Pancreas (tissue), 10 donors: ENCODE data around the gene ZMYND8. TPM values are rescaled to one million over a fixed set of nuclear protein-coding genes. Genes with fewer than 3 reads are reported as not detected.

Source experiments
- ATAC-seq, 4 donors: fragments of 200-7000 bp; cut with Tn5 transposase; one replicate each; pipeline versions ENCODE4 v1.8.0 to v1.9.1; 2020; ENCODE audit warnings: mild to moderate bottlenecking in 4 of 4, moderate library complexity in 4 of 4
- DNase-seq, 6 donors: peaks; one replicate each; pipeline ENCODE4 v3.0.0-alpha.2; 2020
- FAIRE-seq: peaks from 2 replicates; lab custom pipeline; 2012; peaks lifted over from hg19 to GRCh38; lab: Jason Lieb, UNC
- H3K27ac ChIP-seq, 4 donors: fragments of 200-600 bp; sonication (generic); 1 replicate in 3 of 4; 2 replicates in 1 of 4; pipeline versions ENCODE4 v1.5.0 to v1.8.0; 2020
- H3K27me3 ChIP-seq, 4 donors: fragments of 200-600 bp; one replicate each; pipeline ENCODE4 v1.8.0; 2021
- H3K36me3 ChIP-seq, 3 donors: fragments of 200-600 bp; sonication (generic) in 1 of 3; one replicate each; pipeline versions ENCODE4 v1.5.0 to v1.8.0; 2020 to 2021
- H3K4me1 ChIP-seq, 3 donors: fragments of 200-600 bp; one replicate each; pipeline ENCODE4 v1.8.0; 2021
- H3K4me3 ChIP-seq, 4 donors: fragments of 200-600 bp; sonication (generic) in 2 of 4; one replicate each; pipeline versions ENCODE4 v1.5.0 to v1.8.0; 2020 to 2021
- H3K9me3 ChIP-seq, 4 donors: fragments of 200-600 bp; one replicate each; pipeline ENCODE4 v1.8.0; 2021
- CTCF ChIP-seq, 4 donors: fragments of 200-600 bp; sonication (generic) in 3 of 4; IDR thresholded peaks; one replicate each; pipeline versions ENCODE4 v1.5.0 to v1.8.0; 2021; ENCODE audit warnings: antibody characterized with exemption in 4 of 4
- WGBS, 2 donors: extraction: QIAGEN DNeasy Blood & Tissue Kit; methylation state at CpG; one replicate each; pipeline ENCODE4 v1.1.7; 2013; 5-methylcytosine and 5-hydroxymethylcytosine counted together
- intact Hi-C, 3 donors: fragments of 100-400 bp; cut with DNase I; formaldehyde crosslinking; loops; one replicate each; pipeline versions ENCODE4 v1.11.1 to v1.14.2; 2022
- polyA plus RNA-seq, 2 donors: library from polyadenylated mRNA; stranded (reverse); fragments of 200-250 nt; gene quantifications; one replicate each; pipeline ENCODE4 v1.2.3, GENCODE V29; 2013
- total RNA-seq, 6 donors: library from RNA; stranded (reverse); fragmentation: NEBNext Ultra II Directional in 4 of 6; extraction: Animal tissue kit (Norgen Biotek cat#: 25700) in 4 of 6; gene quantifications; one replicate each; pipeline versions ENCODE4 v1.2.1 to v1.2.4, GENCODE V29; 2021 to 2023
- donor health status: healthy with polysubstance abuse.
- donor health status: DM: no; HTN: no; CAD: no; lungs with moderate emphysema.
- donor health status: DM: no; HTN: no; CAD: no.
- donor health status: control.
- donor health status: control.
- donor health status: Bipolar disorder and iron deficiency.
- donor health status: DM: yes; HTN: yes; CAD: no.
- donor health status: DM: no; HTN: no; CAD: no.
- donor health status: DM: no; HTN: no; CAD: no.
- donor health status: DM: yes; HTN: yes; CAD: no.

ZMYND8 gene
- total and polyA plus RNA-seq, 8 donors, result 10.8 to 25.6 (median 17.2) TPM

GRCh38 chr20:47230811-47231256, 125.7 kb downstream of the ZMYND8 start:
- Histone ChIP-seq H3K4me3 (no peak overlapping the region), H3K4me1 (no peaks in the 10 kb centered on the region), H3K27ac (no peak overlapping the region), H3K27me3 (no peaks in the 10 kb centered on the region), H3K9me3 (no peaks in the 10 kb centered on the region), H3K36me3 (peaks cover 0 to 55% (median 2%) of the 10 kb centered on the region in 3 donors)
- DNase-seq, result no peak
- intact Hi-C loops, result no loop called here
- WGBS, 2 donors, result 95 to 97% methylated on average over 8 of the region's 8 CpGs
- ATAC-seq, result no peak
- TF ChIP-seq CTCF (IDR thresholded peaks at IDR 0.05), result no peak
- no peak for FAIRE-seq

- Histone ChIP-seq H3K4me1 (no peaks in the 10 kb centered on the region), H3K9me3 (no peaks in the 10 kb centered on the region), H3K27me3 (no peaks in the 10 kb centered on the region), H3K27ac (no peak overlapping the region), H3K36me3 (peaks cover 0 to 48% (median 0%) of the 10 kb centered on the region in 3 donors), H3K4me3 (no peak overlapping the region)
- ATAC-seq (no peak), DNase-seq (no peak), FAIRE-seq (no peak)
- TF ChIP-seq CTCF (IDR thresholded peaks at IDR 0.05), result no peak
- intact Hi-C loops, result no loop called here
- WGBS, 2 donors, result 63 to 69% methylated on average over 5 of the region's 5 CpGs
Observed at GRCh38 chr20:47228654-47229053, 127.8 kb downstream of the ZMYND8 start.

- TF ChIP-seq CTCF (IDR thresholded peaks at IDR 0.05), result no peak
- H3K36me3 ChIP-seq, result peaks cover 0 to 53% (median 6%) of the 10 kb centered on the region in 3 donors
- FAIRE-seq (no peak), DNase-seq (no peak), ATAC-seq (no peak)
- 85 to 89% methylated on average over 9 of the region's 9 CpGs for WGBS, 2 donors
- H3K4me1 ChIP-seq, result no peaks in the 10 kb centered on the region
- intact Hi-C loops, result no loop called here
- no peak overlapping the region for H3K27ac ChIP-seq
- no peak overlapping the region for H3K4me3 ChIP-seq
- no peaks in the 10 kb centered on the region for H3K27me3 ChIP-seq
- no peaks in the 10 kb centered on the region for H3K9me3 ChIP-seq
Observed at GRCh38 chr20:47227576-47227975, 128.9 kb downstream of the ZMYND8 start.

- ATAC-seq, result no peak
- TF ChIP-seq CTCF (IDR thresholded peaks at IDR 0.05), result no peak
- no peak overlapping the region for H3K27ac ChIP-seq
- no peaks in the 10 kb centered on the region for H3K27me3 ChIP-seq
- intact Hi-C loops, result no loop called here
- peaks cover 0 to 56% (median 6%) of the 10 kb centered on the region in 3 donors for H3K36me3 ChIP-seq
- FAIRE-seq, result no peak
- H3K9me3 ChIP-seq, result no peaks in the 10 kb centered on the region
- no peaks in the 10 kb centered on the region for H3K4me1 ChIP-seq
- H3K4me3 ChIP-seq, result no peak overlapping the region
- no peak for DNase-seq
- 91 to 98% methylated on average over 7 of the region's 7 CpGs for WGBS, 2 donors
Observed at GRCh38 chr20:47227119-47227518, 129.4 kb downstream of the ZMYND8 start.

GRCh38 chr20:47225458-47225857, 131.0 kb downstream of the ZMYND8 start:
- H3K27ac ChIP-seq, result no peak overlapping the region
- H3K4me3 ChIP-seq, result no peak overlapping the region
- no peaks in the 10 kb centered on the region for H3K27me3 ChIP-seq
- DNase-seq (no peak), FAIRE-seq (no peak), ATAC-seq (no peak)
- TF ChIP-seq CTCF (IDR thresholded peaks at IDR 0.05), result no peak
- intact Hi-C loops, result no loop called here
- H3K36me3 ChIP-seq, result peaks cover 0 to 66% (median 6%) of the 10 kb centered on the region in 3 donors
- WGBS, 2 donors, result 89 to 92% methylated on average over 1 of the region's 1 CpG
- H3K4me1 ChIP-seq, result no peaks in the 10 kb centered on the region
- H3K9me3 ChIP-seq, result no peaks in the 10 kb centered on the region
